HG03342 (cell line): ENCODE measurements around the gene CSF2RB.
A peak's percentile ranks its signal among the peaks of the same experiment; 100 is the strongest.

Experiments
- ATAC-seq: cut with Tn5 transposase; IDR thresholded peaks from one replicate; pipeline ENCODE4 v1.9.1; 2021; ENCODE audit warnings: mild to moderate bottlenecking, moderate library complexity; ENCODE audit not compliant: unreplicated experiment

Gene CSF2RB

DNA sequence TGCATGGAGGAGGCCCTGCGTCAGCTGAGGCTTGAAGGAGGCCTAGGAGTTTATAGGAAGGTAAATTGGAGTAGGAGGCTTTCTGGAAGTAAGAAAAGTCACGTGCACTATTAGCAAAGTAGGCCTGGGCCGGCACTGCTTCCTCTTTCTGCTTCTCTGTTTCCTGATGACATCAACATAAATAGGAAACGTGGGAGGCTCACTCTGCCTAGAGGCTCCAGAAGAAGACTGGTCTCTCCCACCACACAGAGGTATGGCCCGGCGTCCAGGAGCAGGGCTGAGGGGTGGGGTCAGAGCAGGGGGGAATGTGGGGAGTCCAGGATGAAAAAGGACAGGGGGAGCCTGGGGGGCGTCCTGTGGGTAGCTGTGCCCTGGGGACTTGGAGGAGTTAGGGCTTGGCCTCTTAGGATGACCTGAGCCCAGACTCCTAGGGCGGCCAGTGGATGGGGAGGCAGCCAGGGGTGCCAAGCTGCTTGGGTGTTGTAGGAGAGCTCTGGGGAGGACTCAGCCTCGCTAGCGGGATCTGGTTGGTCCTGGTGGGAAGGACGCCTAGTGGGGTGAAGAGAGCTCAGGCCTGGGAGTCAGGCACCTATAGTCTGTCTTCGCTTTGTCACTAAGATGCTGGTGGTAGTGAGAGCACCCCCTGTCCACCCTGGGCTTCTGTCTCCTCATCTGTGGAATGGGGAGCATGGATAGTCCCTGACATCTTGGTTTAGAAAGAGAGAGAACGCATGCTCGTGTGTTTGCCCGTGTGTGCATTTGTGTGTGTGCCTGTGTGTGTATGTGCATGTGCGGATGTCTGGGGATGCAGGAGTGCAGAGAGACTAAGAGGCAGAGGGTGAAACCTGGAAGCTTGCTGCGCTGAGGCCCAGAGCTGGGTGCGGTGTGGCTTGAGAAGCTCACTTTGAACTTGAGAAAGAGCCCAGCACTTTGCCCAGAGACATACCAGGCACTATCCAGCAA lies at the start of gene CSF2RB:
TSS of gene CSF2RB (plus strand) at position 202 of the 963 bp plus-strand sequence. CDS start 8,580 bp downstream, outside the sequence.
- peak; percentile 64 for ATAC-seq

DNA sequence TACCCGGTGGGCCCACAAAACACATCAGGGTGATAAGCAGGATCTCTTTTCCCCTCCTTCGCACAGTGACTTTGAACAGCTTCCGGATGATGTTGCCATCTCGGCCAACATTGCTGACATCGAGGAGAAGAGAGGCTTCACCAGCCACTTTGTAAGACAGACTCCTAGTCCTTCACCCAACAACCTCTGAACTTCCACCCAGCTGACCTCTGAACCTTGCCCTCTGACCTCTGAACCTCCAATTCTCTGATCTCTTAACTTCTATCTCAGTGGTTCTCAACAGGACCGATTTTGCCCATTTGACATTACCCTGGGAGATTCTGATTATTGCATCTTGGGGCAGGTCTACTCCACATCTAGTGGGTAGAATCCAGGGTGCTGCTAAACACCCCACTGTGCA lies 49.4 kb upstream of the CSF2RB start:
- ATAC-seq, result no peak

DNA sequence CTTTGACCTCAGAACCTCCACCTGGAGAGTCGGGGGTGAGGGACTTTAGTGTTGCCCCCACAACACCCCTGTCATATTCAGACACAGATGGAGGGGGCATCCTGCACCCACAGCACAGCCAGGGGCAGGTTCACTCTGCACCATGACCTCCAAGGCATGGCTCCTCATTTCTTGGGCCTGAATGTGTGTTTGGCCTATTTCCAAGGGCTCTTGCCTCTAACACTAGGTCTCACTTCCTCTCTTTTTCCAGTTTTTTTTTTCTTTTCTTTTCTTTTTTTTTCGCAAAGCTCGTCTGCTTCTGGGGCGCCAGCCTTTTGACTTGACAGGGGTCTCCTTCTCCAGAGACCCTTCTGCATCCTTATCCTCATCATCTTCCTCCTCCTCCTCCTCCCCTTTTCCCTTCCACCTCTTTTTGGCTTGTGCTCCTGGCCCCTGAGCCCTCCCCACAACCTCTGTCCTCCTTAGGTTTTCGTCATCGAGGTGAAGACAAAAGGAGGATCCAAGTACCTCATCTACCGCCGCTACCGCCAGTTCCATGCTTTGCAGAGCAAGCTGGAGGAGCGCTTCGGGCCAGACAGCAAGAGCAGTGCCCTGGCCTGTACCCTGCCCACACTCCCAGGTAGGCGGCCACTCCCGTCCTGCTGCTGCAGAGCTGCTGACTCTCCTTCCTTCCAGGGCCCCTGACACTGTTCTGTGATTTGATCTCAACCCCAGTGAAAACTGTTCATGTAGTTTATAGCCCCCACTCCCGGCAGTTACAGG lies 48.8 kb upstream of the CSF2RB start:
- no peak for ATAC-seq

DNA sequence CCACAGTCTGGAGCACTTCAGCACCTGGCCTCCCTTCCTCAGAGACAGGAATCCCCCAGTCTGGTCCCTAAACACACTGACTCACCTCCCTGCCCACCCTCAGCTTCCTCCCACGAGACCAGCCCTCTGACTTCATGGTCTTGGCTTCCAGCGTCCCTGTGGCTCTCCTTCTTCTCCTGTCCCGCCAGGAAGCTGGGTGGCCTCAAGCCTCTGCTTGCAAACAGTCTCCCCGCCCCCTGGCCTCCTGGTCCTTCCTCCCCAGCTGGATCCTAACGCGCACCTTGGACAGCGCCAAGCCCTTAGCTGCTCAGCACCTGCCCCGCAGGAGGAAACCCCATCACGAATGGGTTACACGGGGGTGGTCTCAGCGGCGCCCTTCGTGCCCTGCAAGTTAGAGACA lies 48.1 kb upstream of the CSF2RB start:
- ATAC-seq, result no peak

DNA sequence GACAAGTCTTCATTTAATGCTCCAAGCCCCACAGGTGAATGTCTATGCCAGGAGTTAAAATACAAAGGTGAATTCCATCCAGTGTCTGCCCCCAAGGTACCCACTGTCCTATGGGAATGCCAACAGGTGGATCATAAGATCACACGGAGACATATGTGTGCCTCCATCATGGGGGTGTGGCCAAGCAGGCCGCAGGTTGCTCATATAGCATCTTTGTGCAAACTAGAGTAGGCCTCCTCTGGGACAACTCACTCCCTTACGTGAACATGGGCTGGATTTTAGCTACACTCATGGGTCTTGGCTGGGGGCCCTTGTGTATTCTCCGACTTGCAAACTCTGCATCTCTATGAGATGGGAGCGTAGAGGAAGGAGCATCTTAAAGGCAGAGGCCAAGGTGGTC lies 45.7 kb upstream of the CSF2RB start:
- ATAC-seq, result no peak

DNA sequence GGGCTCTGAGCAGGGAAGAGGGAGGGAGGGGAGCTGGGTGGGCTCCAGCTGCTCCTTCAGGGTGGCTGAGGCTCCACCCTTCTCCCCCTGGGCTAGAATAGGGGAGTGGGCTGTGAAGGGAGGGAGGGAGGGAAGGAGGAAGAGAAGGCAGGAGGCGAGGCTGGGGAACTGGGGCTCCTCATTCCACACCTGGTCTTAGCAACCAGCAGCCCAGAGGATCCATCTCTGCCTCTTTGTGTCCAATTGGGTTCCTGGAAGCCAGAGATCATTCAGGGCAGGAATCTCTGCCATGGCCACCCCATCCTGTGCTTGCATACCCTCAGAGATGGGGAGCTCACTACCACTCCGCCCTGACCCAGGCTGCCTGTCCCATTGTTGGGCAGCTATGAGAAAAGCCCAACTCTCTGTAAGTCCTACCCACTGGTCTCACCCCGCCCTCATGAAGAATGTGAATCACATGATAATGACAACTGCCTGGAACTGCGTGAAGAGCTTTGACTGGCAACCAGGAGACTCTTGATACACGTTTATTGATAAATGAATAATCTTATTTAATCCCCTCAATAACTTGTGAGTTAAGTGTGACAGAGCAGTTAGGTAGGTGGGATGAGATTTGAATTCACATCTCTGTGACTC lies 44.8 kb upstream of the CSF2RB start:
- ATAC-seq, result no peak

DNA sequence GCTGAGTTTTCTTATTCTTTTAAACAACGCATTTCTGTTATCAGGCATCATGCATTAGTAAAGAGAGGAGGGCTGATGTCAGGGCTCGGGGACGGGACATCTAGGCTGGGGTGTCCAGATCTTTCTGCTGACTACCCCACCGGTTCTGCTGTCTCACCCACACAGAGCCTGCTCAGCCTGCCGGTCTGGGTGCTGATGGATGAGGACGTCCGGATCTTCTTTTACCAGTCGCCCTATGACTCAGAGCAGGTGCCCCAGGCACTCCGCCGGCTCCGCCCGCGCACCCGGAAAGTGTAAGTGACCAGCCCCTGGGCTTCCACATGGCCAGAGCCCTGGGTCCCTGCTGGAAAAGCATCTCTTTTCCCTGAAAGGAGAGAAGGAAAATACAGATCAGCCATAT lies 43.2 kb upstream of the CSF2RB start:
- ATAC-seq, result no peak

DNA sequence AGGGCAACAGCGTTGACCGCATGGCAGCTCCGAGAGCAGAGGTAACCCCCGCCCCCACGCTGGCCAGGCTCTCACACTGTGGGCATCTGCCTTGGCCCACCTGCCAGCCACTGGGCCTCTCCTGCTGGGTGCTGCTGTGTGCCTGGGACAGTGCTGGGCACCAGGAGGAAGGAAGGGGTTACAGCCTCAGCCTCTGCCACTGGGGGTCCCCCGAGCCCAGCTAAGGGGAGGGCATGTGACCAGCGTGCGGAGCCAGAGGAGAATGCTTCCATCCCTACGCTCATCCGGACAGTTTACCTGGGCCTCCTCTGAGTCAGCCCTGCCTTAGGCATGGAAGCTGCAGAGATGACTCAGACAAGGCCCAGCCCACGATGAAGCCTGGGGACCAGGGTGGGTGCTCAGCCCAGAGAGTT lies 41.8 kb upstream of the CSF2RB start:
- no peak for ATAC-seq

DNA sequence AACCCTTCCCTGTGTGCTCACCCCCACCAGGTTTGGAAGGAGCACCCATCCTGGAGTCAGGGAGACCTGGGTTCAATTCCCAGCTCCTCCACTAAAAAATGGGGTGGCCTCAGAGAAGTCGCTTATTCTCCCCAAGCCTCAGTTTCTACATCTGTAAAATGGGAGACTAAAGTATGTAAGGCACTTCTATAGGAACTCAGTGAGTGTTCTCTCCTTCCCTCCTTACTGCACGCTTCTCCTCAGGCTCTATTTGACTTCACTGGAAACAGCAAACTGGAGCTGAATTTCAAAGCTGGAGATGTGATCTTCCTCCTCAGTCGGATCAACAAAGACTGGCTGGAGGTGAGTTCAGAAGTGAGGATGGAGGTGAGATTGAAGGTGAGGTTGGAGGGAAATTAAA lies 41.3 kb upstream of the CSF2RB start:
- no peak for ATAC-seq

DNA sequence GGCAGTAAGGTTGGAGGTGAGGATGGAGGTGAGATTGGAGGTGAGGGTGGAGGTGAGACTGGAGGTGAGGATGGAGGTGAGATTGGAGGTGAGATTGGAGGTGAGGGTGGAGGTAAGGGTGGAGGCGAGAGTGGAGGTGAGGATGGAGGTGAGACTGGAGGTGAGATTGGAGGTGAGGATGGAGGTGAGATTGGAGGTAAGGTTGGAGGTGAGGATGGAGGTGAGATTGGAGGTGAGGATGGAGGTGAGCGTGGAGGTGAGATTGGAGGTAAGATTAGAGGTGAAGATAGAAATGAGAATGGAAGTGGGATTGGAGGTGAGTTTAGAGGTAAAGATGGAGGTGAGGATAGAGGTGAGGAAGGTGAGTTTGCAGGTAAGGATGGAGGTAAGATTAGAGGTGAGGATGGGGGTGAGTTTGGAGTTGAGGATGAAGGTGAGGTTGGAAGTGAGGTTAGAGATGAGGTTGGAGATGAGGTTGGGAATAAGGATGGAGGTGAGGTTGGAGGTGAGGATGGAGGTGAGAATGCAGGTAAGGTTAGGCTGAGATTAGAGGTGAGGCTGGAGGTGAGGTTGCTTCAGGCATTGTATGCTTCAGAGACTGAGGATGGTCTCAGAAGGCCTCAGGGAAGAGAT lies 40.4 kb upstream of the CSF2RB start:
- ATAC-seq, result no peak

DNA sequence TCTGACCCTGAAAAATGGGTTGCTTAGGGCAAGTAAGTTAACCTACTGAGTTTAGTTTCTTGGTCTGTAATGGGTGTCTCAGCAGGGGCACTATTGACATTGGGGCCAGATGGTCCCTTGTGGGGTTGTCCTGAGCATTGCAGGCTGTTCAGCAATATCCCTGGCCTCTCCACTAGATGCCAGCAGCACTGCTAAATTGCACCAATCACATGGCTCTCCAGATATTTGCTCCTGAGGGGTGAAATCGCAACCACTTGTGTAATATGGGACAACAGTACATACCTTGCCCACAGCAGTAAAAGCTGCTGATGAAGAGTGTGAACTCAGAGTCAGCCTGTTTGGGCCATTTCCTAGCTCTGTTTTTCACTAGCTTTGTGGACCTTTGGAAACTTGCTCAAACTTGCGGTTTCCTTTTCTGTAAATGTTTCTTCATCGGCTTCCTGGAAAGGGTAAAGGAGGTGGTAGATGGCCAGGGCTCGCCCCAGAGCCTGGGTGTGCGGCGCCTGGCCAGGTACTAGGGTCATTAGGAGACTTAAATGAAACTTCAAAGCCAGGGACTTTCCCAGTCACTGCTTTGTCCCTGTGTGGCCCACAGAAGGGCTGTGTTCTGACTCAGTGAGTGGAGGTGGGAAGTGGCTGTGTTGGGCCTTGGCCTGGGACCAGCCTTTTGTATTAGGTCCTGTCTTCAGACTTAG lies 39.7 kb upstream of the CSF2RB start:
- peak; percentile 68 for ATAC-seq

DNA sequence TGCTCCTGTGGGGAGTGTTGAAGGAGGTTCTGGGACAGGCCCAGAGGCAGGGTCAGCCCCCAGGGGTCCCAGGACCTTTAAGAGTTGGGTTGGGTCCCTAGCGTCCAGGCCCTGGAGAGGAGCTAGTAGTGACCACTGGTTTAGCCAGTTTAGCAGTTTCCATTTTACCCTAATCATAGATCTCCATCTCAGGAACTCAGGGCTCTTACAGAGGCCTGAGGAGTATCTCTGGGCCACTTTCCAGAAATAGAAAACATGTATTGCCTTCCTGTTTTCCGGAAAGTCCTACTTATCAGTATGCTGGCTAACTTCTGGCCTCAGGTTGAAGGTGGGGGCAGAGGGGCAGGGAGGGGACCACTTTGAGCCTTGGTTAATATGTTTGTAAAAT lies 39.1 kb upstream of the CSF2RB start:
- no peak for ATAC-seq

DNA sequence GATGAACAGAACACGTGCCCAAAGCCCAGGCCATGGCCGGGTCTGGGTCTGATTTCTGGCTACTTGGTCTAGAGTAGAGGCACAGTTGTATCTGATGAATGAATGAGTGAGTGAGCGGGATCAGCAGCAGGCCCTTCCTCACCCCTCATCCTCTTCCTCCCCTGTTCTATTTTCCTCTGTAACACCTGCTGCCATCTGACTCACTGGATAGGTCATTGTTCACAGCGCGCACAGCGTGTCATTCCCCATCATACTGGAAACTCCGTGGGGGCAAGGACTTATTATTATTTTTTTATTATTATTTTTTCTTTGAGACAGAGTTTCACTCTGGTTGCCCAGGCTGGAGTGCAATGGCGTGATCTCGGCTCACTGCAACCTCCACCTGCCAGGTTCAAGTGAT lies 38.7 kb upstream of the CSF2RB start:
- ATAC-seq, result no peak

DNA sequence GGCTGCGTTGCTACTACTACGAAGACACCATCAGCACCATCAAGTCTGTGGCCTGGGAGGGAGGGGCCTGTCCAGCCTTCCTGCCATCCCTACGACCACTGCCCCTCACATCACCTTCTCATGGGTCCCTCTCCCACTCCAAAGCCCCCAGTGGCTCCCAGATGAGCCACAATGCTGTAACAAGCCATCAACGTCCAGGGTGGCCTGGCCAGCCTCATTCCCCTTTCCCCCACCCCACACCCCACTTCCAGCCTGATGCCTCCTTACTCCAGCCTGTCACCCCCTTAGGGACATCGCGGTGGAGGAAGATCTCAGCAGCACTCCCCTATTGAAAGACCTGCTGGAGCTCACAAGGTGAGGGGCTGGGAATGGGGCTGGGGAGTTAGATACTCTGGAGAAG lies 37.7 kb upstream of the CSF2RB start:
- no peak for ATAC-seq

DNA sequence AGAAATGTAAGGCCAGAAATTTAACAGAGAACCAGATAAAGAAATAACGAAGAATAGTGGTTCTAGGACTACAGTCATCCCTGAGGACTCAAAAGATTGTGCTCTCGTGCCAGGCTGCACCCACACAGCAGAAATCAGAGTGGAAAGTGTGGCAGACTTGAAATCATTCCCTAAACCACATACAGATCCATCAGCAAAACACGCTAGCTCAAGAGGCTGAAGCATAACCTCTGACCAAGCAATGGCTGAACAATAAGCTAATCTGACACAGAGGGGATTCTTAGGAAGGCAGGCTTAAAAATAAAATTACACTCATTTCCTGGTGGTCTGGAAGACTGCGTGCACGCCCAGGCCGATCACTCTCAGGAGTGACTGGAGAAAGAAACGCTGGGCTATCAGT lies 33.7 kb upstream of the CSF2RB start:
- ATAC-seq, result no peak

DNA sequence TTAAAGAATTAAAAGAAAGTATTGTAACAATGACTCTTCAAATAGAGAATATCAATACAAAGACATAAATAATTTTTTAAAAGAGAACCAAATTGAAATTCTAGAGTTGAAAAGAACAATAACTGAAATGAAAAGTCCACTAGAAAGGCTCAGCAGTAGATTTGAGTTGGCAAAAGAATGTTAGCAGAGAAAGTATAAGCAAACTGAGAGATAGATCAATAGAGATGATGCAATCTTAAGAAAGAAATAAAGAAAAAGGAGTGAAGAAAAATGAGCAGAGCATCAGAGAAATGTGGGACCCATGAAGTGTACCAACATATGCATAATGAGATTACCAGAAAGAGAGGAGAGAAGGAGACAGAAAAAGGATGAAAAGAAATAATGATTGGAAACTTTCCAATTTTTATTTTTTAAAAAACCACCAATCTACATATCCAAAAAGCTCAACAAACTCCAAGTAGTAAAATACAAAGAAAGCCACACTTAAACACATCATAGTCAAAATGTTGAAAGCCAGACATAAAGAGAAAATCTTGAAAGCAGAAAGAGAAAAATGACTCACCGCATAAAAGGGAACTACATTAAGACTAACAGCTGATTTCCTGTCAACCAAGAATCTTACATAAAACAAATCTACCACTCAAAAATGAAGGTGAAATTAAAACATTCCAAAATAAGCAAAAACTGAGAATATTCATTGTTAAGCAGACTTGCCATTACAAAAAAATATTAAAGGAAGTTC lies 31.8 kb upstream of the CSF2RB start:
- ATAC-seq, result no peak

DNA sequence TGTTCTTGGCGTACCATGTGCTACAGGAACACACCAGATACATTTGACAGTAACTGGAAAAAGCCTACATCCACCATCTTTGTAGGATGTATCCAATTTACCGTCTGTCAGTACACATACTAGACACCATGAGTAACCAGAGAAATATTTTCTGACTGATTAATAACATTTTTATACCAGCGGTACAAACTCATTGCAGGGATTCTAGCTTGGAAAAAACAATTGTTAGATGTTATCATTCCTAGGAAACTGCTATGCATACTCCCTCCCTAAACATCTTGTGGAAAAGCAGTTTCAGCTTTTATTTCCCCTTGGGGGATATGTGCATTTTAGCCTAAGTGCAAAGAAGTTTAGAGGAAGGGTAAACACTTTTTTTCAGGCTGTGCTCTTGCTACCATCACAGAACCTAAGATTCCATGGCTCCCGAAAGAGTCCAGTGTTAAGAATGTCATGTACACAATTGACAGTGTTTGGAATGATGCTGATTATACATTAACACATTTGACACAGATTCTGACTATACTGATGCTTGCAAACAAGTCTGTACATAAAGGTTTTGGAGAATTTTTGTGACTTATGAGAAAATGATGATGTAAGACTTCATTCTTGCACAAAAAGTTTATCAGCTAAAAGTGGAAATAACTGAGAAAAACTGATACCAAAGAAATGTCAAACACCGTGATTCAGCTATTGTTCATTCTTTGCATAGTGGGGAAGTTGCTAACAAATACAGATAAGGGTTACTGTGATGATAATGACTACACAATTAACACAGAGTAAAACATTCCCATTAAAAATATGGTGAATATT lies 28.9 kb upstream of the CSF2RB start:
- no peak for ATAC-seq

DNA sequence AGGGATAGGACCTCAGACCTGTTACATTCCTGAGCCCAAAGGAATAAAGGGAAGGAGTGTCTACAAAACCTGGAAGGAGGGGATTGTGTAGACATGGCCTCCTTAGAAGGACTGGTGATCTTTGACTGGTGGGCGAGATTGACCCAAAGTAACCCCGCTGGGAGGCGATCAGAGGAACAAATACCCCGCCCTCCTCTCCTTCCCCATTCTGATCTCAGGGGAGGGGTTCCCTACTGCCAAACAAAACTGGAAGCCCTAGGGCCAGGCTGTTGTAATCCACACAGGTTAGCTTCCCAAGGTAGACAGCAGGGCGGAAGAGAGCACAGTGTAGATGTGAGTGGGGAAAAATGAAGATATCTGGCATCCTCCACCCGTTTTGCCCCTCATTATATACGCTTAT lies 28.0 kb upstream of the CSF2RB start:
- no peak for ATAC-seq

DNA sequence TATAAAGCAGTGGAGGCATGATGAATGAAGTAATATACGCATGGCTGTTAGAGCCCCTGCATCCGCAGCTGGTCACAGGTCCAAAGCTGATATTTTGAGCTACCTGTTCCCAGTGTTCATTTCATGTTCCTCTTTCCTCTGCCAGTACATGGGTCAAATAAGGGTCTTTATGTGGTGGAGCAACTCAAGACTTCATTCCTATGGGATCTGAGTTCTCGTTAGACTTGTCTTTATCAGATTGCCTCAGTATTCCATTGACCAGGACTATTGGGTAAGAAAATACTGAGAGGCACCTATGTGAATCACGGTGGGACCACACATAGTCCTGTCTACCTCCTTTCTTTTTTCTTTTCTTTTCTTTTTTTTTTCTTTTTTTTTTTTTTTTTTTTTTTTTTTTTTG lies 27.4 kb upstream of the CSF2RB start:
- ATAC-seq, result no peak
